Hematopoietic multipotent progenitor cell treated with erythropoietin and hydrocortisone succinate and interleukin-3 and kit ligand, for 17 days (in vitro differentiated cells): ENCODE results near the gene EFCAB14.
"Not testable (repeated sequence)": the region's sequence is repeated elsewhere in the genome, so short reads cannot be mapped to it uniquely, and the experiment has no call there.

Experiments
- DNase-seq: peaks from one replicate; pipeline ENCODE4 v3.0.0-alpha.2; 2015; ENCODE audit warnings: low spot score

The EFCAB14 gene, protein sequence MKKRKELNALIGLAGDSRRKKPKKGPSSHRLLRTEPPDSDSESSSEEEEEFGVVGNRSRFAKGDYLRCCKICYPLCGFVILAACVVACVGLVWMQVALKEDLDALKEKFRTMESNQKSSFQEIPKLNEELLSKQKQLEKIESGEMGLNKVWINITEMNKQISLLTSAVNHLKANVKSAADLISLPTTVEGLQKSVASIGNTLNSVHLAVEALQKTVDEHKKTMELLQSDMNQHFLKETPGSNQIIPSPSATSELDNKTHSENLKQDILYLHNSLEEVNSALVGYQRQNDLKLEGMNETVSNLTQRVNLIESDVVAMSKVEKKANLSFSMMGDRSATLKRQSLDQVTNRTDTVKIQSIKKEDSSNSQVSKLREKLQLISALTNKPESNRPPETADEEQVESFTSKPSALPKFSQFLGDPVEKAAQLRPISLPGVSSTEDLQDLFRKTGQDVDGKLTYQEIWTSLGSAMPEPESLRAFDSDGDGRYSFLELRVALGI

DNA sequence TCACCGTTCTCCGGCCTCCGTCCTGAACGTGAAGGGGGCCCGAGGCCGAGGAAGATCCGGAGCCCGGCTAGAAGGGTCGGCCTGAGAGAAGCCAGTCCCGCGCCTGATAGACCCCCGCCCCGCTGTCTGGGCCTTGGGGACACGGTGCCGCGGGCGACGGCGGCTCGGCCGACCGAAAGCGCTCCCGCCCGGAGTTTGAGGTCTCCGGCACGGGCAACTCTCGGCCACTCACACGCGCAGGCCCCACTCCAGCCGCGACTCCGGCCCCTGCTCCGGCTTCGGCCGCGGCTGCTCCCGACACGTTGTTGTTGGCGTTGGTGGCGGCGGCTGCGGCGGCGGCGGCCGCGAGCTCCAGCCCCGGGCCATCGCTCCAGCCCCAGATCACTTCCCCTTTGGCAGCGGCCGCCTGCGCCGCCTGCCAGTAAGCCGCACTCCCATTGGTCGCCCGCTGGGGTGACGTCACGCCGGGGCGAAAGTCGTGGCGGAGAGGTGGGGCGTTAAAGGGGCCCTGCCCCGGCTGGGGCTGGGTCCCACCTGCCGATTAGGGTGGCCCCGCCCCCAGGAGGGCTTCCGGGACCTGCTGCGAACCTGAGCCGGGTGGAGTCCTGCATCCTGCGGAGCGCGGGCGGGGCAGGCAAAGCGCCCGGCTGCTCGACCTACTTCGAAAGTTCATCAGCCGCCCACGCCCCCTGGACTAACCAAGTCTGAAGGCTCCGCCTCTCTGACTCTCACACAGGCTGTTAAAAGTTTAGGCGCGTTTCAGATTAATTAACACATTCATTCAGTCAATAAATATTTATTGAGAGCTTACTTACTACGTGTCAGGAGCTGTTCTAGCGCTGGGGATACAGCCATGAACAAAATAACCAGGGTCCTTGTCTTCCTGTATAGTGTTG, at the start of gene EFCAB14:
Gene EFCAB14, minus strand, starts transcription at position 388 of the 896 bp plus-strand sequence. CDS start 1,027 bp downstream, outside the sequence.
- DNase-seq: peak; percentile 98

DNA sequence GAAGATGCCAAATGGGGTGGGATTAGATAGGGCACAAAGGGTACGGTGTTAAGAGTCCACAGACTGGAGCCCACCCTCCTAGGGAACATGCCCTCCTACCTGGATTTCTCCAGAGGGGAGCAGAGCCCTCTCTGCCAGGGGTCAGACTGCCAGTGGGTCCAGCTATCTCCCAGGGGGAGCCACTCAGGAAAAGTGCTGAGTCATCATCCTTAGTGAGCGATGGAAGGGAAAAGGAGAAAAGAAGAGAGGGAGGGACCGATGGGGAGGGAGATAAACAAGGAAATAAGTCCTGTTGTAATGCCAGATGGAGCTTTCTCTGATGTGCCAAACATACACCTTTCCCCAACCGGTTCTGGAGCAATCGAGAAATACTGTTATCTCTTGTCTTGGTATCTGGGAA, 49.5 kb upstream of the EFCAB14 start:
- DNase-seq: no peak

DNA sequence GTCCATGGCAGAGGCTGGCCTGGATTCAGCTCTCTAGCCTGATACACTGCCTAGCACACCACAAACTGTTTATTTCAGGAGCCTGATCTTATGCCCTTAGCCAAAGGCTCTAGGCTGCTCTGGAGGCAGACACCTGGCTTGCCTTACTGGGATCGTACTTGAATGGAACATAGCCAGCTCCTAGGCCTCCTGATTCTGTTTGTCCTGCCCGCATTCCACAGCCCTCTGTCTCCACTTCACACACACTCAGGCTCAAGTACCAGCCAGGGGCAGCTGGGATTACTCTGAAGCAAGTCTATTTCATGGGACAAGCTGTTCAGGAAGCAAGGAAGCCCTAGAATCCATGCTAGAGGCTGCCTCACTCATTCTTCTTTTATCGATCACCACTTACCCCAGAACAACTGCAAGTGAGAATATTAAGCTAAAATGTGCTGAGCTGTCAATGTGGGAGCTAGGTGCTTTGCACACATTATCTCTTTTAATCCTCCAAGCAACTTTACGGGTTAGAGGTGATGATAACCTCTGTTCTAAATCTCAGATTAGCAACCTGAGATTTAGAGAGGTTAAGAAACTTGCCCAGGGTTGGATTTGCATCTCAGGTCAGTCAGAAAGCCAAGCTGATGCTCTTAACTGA, 48.9 kb upstream of the EFCAB14 start:
- no peak for DNase-seq

DNA sequence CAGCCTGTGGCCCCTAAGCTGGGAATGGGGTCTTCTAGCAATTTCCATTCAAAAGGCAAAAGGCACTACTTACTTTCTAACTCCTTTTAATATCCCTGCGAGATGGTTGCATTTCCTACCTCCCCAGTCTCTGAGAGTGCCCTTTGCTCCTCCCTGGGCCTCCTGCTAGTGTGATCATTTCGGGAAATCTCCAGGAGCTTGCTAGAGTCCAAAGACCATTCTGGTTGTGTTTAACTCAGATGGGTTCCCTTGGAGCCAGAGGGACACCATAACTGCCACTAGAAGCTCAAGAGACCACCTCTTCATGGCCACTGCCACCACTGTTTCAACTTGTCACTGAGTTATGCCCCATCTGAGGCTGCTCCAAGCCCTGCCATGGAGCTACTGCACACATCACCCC, 45.5 kb upstream of the EFCAB14 start:
- no peak for DNase-seq

DNA sequence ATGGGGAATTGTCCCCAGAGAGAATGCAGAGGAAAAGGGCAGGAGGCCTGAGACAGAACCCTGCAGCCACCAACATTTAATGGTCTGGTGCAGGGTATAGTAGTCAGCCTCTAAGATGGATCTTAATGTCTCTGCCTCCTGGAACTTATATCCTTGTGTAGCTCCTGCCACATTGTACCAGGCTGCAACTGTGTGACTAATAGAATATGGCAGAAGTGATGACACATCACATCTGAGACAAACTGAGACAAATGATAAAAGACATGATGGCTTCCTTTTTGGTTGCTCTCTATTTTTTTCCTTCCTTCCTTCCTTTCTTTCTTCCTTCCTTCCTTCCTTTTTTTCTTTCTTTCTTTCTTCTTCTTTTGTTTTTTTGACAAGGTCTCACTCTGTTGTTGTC, 42.8 kb upstream of the EFCAB14 start:
- no peak for DNase-seq

DNA sequence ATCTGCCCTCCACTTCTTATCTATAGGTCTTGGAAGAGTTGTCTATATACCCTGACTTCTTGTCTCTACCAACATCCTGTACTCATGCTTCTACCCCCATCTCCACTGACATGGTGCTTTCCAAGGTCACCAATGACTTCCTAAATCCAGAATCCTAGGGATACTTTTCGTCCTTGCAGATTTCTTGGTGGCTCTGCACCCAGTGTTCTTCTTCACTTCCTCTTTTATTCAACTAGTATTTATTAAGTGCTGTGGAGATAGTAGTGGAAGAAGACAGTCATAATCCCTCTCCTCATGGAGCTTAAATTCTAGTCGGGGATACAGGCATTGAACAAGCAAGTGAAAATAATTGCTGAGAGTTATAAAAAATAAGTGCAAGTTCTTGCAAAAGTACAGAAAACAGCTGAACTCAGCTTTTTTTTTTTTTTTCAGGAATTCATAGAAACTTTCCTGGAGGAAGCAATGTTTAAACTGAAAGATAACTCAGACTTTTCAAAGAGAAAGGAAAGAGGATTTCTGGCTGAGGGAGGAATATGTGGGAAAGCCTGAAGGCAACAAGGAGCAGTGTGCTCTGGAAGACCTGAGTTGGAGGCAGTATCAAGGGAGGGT, 41.7 kb upstream of the EFCAB14 start:
- no peak for DNase-seq

DNA sequence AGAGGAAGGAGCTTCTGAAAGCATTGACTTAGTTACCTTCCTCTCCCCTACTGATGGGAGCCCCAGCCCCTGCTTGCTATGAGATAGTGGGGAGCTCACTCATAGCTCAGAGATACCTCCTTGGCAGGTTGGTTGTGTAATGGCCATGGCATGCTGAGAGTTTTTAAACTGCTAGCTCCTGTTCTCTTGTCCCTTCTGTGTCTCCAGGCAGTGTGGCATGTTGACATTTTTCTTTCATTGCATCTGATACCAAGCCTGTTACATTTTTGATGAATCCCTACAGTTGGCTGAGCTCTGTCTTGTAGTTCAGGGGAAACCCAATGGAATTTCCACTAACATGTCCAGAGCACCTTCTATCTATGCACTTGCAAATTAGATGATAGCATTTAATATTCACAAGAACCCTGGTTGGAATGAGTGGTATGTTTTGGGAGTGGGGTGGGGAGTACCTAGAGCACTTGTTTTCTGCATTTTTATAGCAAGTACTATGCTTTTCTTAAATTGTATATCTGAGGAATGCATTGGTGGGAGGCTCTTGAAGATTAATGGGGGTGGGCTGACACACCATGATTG, 39.1 kb upstream of the EFCAB14 start:
- DNase-seq: no peak

DNA sequence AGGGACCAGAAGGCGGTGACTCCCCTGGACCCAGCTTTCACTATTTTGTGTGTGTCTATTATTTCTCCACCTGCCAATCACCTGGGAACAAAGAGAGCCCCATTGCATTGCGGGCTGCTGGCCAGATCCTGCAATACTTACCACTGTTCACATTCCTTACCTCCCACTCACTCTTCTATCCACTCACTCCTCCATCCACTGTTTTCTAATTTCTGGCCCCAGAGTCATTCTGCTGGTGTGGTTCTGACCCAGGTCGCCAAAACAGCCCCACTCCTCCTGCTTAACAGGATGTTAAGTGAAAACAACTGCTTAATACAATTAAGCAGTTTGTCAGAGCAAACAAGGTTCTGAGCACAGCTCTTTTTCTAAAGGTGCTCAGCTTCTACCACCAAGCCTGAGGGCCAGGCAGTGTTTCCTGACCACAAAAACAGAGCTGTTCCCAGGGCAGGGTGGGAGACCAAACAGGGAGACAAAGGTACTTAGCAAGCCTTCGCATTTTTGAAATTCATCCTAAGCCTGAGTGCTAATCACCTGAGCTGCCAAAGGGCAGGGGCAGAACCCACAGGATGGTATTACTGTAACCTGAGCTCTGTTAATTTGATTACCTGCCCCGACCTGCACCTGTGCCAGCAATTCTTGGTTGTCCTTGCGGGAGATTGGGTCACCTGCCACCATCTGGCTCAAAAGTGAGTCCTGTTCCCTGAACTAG, 38.5 kb upstream of the EFCAB14 start:
- no peak for DNase-seq

DNA sequence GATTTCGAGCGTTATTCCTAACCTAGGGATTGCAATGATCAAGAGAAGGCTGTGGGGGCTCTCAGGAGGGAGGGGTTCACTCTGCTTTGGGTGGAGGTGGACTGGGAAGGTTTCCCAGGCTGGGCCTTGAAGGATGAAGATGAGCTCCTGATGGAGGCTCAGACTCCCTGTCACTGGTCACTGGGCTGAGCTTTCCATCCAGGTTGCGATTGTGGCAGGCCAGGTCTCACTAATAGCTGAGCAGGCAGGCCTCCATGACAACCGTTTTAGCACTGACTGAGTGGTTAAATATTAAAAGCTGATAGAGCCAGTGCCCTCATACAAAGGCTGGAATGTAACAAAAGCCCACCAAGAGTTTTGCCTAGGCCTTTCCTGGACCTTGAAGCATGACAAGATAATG, 36.2 kb upstream of the EFCAB14 start:
- DNase-seq: no peak

DNA sequence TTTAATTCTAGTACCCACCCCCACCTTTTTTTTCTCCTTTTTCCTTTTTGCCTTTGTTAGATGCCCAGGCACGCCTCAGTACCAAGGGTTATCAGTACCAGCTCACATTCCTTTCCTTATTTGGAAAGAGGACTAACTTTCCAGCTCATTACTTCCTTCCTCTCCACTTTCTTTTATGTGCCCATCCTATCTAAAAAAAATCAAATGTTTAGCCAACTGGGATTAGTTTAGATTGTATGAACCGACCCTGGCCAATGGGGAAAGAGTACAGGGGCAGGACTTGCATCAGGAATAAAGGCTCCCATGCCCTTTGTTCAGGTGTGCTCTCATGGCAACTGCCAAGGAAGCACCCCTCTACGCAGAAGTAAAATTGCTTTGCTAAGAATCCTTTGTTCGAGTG, 35.8 kb upstream of the EFCAB14 start:
- DNase-seq: not testable (repeated sequence)

DNA sequence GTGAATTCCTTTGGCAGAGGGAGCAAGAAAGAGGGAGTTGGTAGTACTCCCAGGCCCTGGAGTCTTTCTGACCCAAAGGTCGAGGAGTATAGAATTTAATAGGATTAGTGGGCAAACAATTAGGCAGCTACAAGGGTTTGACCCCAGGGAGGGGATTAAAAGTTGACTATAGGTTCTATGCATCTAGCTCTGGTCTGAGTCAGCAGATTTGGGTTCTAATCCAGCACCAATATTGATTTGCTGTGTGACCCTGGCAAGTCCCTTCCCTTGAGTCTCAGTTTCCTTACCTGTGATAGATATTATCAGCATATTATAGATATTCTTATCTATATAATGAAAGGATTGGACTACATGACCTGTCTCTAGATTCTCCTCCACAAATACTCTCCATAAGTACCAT, 35.1 kb upstream of the EFCAB14 start:
- no peak for DNase-seq

DNA sequence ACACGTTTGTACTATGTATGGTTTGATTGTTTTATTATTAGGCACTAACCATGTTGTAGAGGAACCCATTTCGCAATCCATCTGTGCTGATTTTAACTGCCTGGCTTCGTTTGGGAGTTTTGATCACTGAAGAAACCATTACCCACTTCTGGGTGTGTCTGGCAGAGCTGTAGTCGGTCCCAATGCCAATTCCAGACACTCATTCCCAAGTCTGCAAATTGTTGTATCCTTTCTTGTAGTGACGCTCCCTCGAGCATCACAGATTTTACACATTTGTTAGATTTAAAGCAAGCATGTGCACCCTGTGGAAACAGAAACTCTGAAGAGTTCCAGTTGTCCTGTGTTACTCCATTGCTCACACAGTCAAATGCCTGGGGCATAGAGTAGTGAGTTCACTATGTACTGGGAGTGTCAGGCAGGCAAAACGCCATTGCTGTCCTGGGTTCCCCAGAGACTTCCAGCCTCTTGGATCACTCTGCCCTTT, 31.0 kb upstream of the EFCAB14 start:
- no peak for DNase-seq

DNA sequence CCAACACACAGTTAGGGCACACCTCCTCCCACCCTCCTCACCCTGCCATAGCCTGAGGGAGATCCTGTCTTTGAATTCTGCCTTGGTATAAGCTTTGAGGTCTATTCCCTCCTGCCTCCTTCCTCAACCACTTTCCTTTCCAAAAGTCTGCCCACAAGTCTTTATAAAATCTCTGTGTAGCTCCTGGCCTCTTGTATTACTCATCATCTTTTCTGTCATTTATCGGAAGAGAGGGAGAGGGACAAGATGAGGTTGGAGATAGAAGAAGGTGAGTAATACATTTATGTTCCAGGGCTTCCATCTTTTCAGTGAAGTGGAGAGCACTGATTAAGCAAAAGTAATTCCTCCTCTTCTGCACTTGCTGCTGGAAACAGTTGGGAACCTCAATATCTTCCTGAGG, 30.5 kb upstream of the EFCAB14 start:
- no peak for DNase-seq

DNA sequence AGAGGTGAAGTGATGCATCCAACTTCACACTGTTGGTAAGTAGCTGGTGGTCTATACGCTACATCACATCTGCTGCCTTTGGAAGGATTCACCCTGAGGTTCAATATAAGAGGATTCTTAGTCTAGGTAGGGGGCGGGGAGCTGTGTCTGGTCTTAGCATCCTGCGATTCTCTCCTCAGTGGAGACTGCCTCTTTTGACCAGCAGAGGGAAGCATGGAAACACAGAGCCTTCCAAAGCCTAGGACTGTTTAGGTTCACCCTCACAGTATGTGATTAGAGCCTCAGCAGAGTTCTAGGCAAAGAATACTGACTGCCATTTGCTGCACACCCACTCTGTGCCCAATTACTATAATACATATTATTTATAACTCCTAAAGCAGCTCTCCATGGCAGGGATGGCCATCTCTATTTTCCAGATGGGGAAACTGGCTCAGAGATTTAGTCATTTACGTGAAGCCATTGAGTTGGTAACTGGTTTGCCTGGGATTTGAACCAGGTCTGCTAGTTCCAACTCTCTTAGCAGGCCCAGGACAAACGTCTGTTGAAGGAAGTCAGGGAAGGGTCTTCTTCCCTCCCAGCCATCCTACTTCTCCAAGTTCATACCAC, 28.9 kb upstream of the EFCAB14 start:
- no peak for DNase-seq

DNA sequence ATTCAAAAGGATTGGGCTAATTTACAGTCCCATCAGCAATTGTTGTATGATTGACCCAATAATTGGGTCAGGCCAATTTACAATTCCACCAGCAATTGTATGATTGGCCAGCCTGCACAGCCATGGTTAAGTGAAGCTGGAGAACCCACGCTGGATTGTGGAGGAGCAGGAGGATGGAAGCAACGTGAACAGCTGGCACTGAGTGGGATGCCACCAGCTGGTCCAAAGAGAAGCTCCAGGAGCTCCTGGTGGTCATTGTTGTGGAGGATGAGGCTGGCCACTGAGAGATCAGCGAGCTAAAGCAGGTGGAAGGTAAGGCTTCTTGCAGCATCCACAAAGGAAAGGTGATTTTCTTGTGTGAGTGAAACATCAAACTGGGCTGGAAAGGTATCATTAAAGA, 23.2 kb upstream of the EFCAB14 start:
- DNase-seq: no peak

DNA sequence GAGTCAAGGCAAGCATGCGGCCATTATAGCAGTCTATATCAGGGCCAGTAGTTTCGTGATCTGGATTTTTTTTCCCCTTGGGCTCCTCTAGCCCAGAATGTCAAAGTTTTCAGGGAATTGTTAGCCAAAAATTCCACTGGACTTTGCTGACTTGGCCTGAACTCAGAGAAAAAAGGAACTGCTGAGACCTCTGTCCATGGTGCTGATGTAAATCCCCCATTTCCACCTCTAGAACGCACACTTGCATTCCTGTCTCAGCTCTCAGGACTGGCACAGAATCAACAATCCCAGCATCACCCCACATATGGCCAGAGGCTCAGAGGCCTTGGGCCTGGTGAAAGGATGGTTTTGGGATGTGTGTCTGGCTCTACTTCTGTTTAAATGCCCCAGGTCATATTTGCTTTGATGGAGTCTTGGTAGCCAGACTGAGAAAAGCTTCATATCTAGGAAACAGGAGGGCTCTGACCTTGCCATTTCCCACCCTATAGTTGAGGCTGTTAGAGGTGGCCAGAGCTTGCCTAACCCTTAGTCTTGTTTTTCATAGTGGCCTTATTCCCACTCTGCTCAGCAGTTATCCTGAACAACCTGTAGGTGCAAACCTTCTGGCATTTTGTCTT, 16.9 kb upstream of the EFCAB14 start:
- DNase-seq: peak; percentile 31

DNA sequence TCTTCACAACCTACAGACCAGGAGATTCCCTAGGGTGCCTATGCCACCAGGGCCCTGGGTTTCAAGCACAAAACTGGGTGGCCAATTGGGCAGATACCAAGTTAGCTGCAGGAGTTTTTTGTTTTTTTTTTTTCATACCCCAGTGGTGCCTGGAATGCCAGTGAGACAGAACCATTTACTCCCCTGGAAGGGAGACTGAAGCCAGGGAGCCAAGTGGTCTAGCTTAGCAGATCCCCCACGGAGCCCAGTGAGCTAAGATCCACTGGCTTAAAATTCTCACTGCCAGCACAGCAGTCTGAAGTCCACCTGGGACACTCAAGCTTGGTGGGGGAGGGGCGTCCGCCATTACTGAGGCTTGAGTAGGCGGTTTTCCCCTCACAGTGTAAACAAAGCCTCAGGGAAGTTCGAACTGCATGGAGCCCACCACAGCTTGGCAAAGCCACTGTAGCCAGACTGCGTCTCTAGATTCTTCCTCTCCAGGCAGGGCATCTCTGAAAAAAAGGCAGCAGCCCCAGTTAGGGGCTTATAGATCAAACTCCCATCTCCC, 9.5 kb upstream of the EFCAB14 start:
- DNase-seq: not testable (repeated sequence)

DNA sequence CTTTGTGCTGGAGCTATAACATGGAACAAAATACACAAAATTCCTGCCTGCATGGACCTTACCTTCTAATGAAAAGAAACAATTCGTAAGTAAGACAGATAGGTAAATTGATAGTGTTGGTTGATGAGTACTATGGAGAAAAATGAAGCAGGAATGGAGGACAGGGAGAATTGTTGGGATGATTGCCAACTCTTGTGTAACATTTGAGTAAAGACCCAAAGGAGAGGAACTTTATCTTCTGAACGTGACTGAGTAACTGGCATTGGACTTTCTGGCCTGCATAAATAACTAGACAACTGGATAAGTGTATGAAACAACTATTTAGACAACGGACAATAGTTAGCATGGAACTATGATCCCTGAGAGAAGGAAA, 6.8 kb upstream of the EFCAB14 start:
- no peak for DNase-seq

DNA sequence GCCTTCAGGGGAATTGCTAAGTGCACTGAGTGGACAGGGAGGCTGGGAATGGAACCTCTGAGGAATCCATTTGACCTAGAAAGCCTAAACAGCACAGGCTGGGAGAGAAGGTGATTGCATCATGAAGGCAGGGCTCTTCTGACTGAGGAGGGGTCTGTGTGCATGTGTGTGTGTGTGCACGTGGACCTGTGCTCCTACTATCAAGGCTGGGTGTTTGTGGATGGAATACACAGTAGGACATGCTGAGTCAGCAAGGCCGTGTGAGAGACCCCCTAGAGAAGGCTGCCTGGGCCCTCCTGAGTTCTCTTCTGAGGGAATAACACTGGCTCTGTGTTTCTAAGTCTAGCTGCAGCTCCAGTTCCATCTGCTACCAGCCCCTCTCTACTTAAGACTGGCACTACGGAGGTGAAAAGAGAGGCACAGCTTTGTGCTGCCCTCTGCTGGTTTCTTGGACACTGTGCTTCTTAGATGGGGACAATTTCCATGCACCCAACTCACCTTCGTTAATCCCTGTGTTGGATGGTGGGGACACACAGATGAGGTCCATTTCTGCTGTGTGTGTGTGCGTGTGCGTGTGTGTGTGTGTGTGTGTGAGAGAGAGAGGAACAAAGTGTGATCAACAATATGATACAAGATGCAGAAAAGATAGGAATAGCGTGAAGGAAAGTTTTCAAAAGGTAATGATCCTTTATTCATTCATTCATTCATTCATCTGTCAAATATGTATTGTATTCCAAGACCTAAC, 6.2 kb upstream of the EFCAB14 start:
- DNase-seq: peak; percentile 87
